HEK293 (cell line): ENCODE results near the gene PTPRN2.

ENCODE experiments used
- BCL11A ChIP-seq: fragments of 450-650 bp; formaldehyde crosslinking; IDR thresholded peaks from 2 replicates; pipeline ENCODE4 v1.5.1; 2016; ENCODE audit warnings: low read depth, missing biosample characterization, missing genetic modification characterization
- CTCF ChIP-seq: fragments of 450-650 bp; formaldehyde crosslinking; IDR thresholded peaks from 2 replicates; pipeline ENCODE4 v1.5.1; 2016; ENCODE audit warnings: missing biosample characterization, missing genetic modification characterization
- ZNF239 ChIP-seq: fragments of 450-650 bp; formaldehyde crosslinking; IDR thresholded peaks from 2 replicates; pipeline ENCODE4 v1.5.1; 2016; ENCODE audit warnings: missing biosample characterization, missing genetic modification characterization
- ZNF274 ChIP-seq, 2 experiments: fragments of 200-500 bp in 1 of 2; fragments of 450-650 bp in 1 of 2; sonication (Bioruptor generic) in 1 of 2; formaldehyde crosslinking in 1 of 2; IDR thresholded peaks; 2 replicates each; pipeline versions ENCODE4 v1.5.1 to v1.6.1; 2014 to 2016; ENCODE audit warnings: borderline replicate concordance in 1 of 2, inconsistent platforms in 1 of 2, low read length in 1 of 2, missing biosample characterization in 1 of 2, missing genetic modification characterization in 1 of 2
- ZNF324 ChIP-seq: fragments of 450-650 bp; formaldehyde crosslinking; IDR thresholded peaks from 2 replicates; pipeline ENCODE4 v1.5.1; 2016; ENCODE audit warnings: missing biosample characterization, missing genetic modification characterization
- ZNF350 ChIP-seq: fragments of 450-650 bp; formaldehyde crosslinking; IDR thresholded peaks from 2 replicates; pipeline ENCODE4 v1.5.0; 2017; ENCODE audit warnings: missing biosample characterization, mild to moderate bottlenecking, missing genetic modification characterization
- ZNF362 ChIP-seq: fragments of 450-650 bp; formaldehyde crosslinking; IDR thresholded peaks from 2 replicates; pipeline ENCODE4 v1.5.1; 2016; ENCODE audit warnings: missing biosample characterization, missing genetic modification characterization
- ZNF701 ChIP-seq: fragments of 450-650 bp; formaldehyde crosslinking; IDR thresholded peaks from 2 replicates; pipeline ENCODE4 v1.5.1; 2016; ENCODE audit warnings: missing biosample characterization, missing genetic modification characterization

- TF ChIP-seq ZNF324 (tag by site-specific recombination) (no peak), CTCF (tag by site-specific recombination) (no peak), ZNF701 (tag by site-specific recombination) (no peak), ZNF274 (IDR thresholded peaks at IDR 0.05; ENCODE audit: low read length) (no peak), ZNF274 (tag by site-specific recombination; IDR thresholded peaks at IDR 0.05; ENCODE audit: borderline replicate concordance) (no peak), BCL11A (tag by site-specific recombination) (no peak), ZNF239 (tag by site-specific recombination) (no peak), ZNF350 (tag by site-specific recombination) (no peak), ZNF362 (tag by site-specific recombination) (no peak)
These were observed 503.9 kb downstream of the PTPRN2 start for GRCh38 chr7:158083526-158084310.
